Smooth muscle cell (in vitro differentiated cells): ENCODE results near the gene KCNC1. TPM values are rescaled to one million over a fixed set of nuclear protein-coding genes. Genes with fewer than 3 reads are reported as not detected.

Experiments
- DNase-seq: peaks from one replicate; lab custom pipeline; 2025; ENCODE audit not compliant: unreplicated experiment; lab: John Stamatoyannopoulos, UW
- H2AFZ ChIP-seq: fragments of 200-600 bp; sonication (generic); 2 replicates; pipeline ENCODE4 v1.6.0; 2016; ENCODE audit warnings: antibody characterized with exemption, low read depth, mild to moderate bottlenecking
- H3F3A ChIP-seq: fragments of 200-600 bp; sonication (generic); 2 replicates; pipeline ENCODE4 v1.6.0; 2017; ENCODE audit warnings: antibody characterized with exemption, low read depth
- H3K27ac ChIP-seq: fragments of 200-600 bp; sonication (generic); 2 replicates; pipeline ENCODE4 v1.5.1; 2016; ENCODE audit warnings: low read depth, mild to moderate bottlenecking
- H3K27me3 ChIP-seq: fragments of 200-600 bp; sonication (generic); 2 replicates; pipeline ENCODE4 v1.6.1; 2016; ENCODE audit warnings: low read depth, mild to moderate bottlenecking
- H3K36me3 ChIP-seq: fragments of 200-600 bp; sonication (generic); 2 replicates; pipeline ENCODE4 v1.5.1; 2016; ENCODE audit warnings: low read depth
- H3K4me1 ChIP-seq: fragments of 200-600 bp; sonication (generic); 2 replicates; pipeline ENCODE4 v1.5.1; 2016; ENCODE audit warnings: low read depth
- H3K4me2 ChIP-seq: fragments of 200-600 bp; sonication (generic); 2 replicates; pipeline ENCODE4 v1.6.0; 2016; ENCODE audit warnings: mild to moderate bottlenecking
- H3K4me3 ChIP-seq: fragments of 200-600 bp; sonication (generic); 2 replicates; pipeline ENCODE4 v1.5.1; 2016; ENCODE audit warnings: mild to moderate bottlenecking
- H3K79me2 ChIP-seq: fragments of 200-600 bp; sonication (generic); 2 replicates; pipeline ENCODE4 v1.6.0; 2016; ENCODE audit warnings: low read depth, mild to moderate bottlenecking
- H3K9ac ChIP-seq: fragments of 200-600 bp; sonication (generic); 2 replicates; pipeline ENCODE4 v1.6.0; 2016; ENCODE audit warnings: low read depth
- H3K9me3 ChIP-seq: fragments of 200-600 bp; sonication (generic); replicated peaks from 2 replicates; pipeline ENCODE4 v1.5.1; 2016; ENCODE audit warnings: low read depth
- H4K20me1 ChIP-seq: fragments of 200-600 bp; sonication (generic); 2 replicates; pipeline ENCODE4 v1.6.0; 2016; ENCODE audit warnings: low read depth
- WGBS: methylation state at CpG from one replicate; pipeline ENCODE4 v1.1.7; 2016; ENCODE audit warnings: low lambda C conversion rate; 5-methylcytosine and 5-hydroxymethylcytosine counted together
- polyA plus RNA-seq: library from polyadenylated mRNA; unstranded; fragments of >200 nt; fragmentation: Nextera tagmentation; extraction: Ambion mirVana; gene quantifications from 2 replicates; pipeline ENCODE4 v1.2.1, GENCODE V29; 2016
- total RNA-seq: library from RNA; depleted of rRNA; stranded (reverse); fragments of >200 nt; gene quantifications from 2 replicates; pipeline ENCODE4 v1.2.3, GENCODE V29; 2014
- TF ChIP-seq, protein P1 (sequence below): fragments of 200-600 bp; sonication (generic); IDR thresholded peaks from 2 replicates; pipeline ENCODE4 v1.5.1; 2017; ENCODE audit warnings: borderline replicate concordance, mild to moderate bottlenecking, antibody characterized with exemption; ENCODE audit not compliant: insufficient read depth, poor library complexity, severe bottlenecking

Gene KCNC1
- total and polyA plus RNA-seq, 2 experiments from 2014 or later, result not detected

DNA sequence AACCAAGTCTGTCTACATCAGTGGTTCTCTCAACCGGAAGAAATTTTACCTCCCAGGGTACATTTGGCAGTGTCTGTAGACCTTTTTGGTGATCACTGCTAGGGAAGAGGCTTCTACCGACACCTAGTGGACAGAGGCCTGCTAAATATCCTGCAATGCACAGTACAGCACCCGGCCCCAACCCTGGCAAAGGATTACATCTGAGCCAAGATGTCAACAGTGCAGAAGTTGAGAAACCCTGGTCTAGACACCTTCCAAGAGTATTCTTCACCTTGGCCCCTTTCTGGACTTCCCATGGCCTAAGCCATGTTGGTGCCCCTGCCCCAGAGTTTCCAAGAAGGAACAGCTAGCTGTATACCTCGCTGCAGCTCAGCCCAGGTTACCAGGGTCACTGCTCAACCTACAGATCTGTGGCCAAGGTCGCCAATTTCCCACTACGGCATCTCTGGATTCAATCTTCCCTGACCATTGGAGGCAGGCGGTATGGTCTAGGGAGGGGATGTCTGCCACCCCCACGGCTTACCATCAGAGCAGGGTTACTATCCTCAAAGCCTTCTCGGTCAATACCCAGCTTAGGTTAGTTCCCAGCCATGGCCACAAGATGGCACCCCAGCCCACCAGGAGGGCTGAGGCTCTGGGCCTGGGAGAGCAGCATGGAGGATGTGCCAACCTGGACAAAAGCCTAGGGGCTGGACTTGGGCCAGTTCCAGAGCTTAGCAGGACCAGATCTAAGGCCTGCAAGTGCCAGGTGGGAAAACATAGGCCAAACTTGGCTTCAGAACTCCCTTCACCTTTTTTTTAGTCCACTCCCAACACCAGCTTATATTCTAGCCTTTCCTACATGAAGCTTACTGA is 3.7 kb upstream of the KCNC1 start:
- no peak overlapping the region for H2AFZ ChIP-seq
- no peaks in the 10 kb centered on the region for H3K9me3 ChIP-seq
- no peak overlapping the region for H3K4me2 ChIP-seq
- H3K36me3 ChIP-seq, result no peaks in the 10 kb centered on the region
- DNase-seq, result peak; percentile 36
- H3K79me2 ChIP-seq, result no peaks in the 10 kb centered on the region
- no peak overlapping the region for H3K27ac ChIP-seq
- WGBS, result 23% methylated on average over 9 of the region's 9 CpGs
- TF ChIP-seq, protein P1, sequence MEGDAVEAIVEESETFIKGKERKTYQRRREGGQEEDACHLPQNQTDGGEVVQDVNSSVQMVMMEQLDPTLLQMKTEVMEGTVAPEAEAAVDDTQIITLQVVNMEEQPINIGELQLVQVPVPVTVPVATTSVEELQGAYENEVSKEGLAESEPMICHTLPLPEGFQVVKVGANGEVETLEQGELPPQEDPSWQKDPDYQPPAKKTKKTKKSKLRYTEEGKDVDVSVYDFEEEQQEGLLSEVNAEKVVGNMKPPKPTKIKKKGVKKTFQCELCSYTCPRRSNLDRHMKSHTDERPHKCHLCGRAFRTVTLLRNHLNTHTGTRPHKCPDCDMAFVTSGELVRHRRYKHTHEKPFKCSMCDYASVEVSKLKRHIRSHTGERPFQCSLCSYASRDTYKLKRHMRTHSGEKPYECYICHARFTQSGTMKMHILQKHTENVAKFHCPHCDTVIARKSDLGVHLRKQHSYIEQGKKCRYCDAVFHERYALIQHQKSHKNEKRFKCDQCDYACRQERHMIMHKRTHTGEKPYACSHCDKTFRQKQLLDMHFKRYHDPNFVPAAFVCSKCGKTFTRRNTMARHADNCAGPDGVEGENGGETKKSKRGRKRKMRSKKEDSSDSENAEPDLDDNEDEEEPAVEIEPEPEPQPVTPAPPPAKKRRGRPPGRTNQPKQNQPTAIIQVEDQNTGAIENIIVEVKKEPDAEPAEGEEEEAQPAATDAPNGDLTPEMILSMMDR, result peak; percentile 82
- no peak overlapping the region for H3K4me3 ChIP-seq
- peaks cover 71% of the 10 kb centered on the region for H3K27me3 ChIP-seq
- H3F3A ChIP-seq, result no peaks in the 10 kb centered on the region
- H3K9ac ChIP-seq, result no peak overlapping the region
- H4K20me1 ChIP-seq, result no peaks in the 10 kb centered on the region
- H3K4me1 ChIP-seq, result peaks cover 6% of the 10 kb centered on the region

DNA sequence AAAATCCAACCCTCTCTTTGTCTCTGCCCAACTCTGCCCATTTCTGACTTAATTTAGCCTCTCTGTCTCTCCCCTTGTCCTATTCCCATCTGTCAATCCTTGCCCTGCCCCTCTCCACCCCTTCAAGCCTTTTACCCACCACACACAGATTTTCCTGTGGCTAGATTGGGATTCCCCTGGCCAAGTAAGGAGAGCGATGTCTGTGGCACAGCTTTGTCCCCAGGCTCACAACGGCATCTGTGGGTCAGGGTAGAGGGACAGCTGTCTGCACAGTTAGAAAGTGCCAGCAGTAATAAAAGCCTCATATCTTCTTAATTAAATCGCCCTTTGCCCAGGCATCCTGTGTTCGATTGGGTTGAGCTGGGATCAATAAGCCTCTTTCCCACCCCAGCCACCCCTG is 1.3 kb upstream of the KCNC1 start:
- no peak overlapping the region for H3K27ac ChIP-seq
- H3K4me2 ChIP-seq, result no peak overlapping the region
- no peaks in the 10 kb centered on the region for H3K36me3 ChIP-seq
- TF ChIP-seq, protein P1, result no peak
- H3K9me3 ChIP-seq, result no peaks in the 10 kb centered on the region
- H2AFZ ChIP-seq, result no peak overlapping the region
- 84% methylated on average over 4 of the region's 4 CpGs for WGBS
- H3K4me3 ChIP-seq, result no peak overlapping the region
- H3K27me3 ChIP-seq, result peaks cover 71% of the 10 kb centered on the region
- H3K9ac ChIP-seq, result no peak overlapping the region
- H3K79me2 ChIP-seq, result no peaks in the 10 kb centered on the region
- H3K4me1 ChIP-seq, result peaks cover 6% of the 10 kb centered on the region
- no peak for DNase-seq
- no peaks in the 10 kb centered on the region for H4K20me1 ChIP-seq
- no peaks in the 10 kb centered on the region for H3F3A ChIP-seq

DNA sequence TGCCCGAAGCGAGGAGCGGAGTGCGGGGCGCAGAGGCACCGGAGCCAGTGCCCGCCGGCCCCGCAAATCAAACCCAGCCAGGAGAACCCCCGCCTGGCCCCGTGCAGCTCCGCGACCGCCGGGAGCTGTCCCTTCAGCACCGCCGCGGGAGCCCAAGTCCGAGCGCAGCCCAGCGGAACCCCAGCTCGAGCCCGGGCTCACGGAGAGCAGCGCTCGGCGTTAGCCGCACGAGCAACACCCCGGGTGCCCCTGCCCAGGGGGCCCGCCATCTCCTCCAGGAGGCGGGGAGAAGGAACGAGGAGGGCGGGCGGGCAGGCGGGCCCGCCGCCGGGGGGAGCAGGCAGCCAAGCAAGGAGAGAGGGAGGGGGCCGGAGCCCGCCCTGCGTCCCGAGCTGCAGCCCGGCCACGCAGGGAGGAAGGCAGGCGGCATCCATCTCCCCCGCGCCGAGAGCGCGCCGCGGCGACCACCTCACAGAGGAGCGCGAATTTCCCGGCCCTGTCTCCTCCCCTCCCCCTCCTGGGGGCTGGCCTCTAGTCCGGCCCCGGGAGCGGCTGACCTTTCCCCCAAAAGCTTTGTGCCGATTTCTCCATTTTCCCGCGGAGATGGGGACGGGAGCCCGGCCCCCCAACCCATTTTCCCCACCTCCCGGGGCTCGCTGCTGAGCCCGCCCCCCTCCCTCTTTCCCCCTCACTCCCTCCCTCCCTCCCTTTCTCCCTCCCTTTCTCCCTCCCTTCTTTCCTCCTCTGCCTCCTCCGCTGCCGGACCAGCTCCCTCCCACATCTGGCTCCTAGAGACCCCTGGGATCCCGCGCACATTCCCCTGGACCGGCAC is 621 bp downstream of the KCNC1 start:
- DNase-seq, result peak; percentile 64
- TF ChIP-seq, protein P1, result no peak
- Histone ChIP-seq H3F3A (no peaks in the 10 kb centered on the region), H3K79me2 (no peaks in the 10 kb centered on the region), H3K4me3 (peak overlapping the region; percentile 53), H3K27me3 (peaks cover 80% of the 10 kb centered on the region), H3K36me3 (no peaks in the 10 kb centered on the region), H3K9me3 (no peaks in the 10 kb centered on the region), H2AFZ (no peak overlapping the region), H3K27ac (no peak overlapping the region), H4K20me1 (no peaks in the 10 kb centered on the region), H3K4me1 (peaks cover 6% of the 10 kb centered on the region), H3K9ac (no peak overlapping the region), H3K4me2 (peak overlapping the region; percentile 94)
- 2% methylated on average over 44 of the region's 73 CpGs for WGBS
